NCI-H69 (cell line): ENCODE data around the gene PDPK1.
"Not testable (repeated sequence)": the region's sequence is repeated elsewhere in the genome, so short reads cannot be mapped to it uniquely, and the experiment has no call there.

Experiments used
- DNase-seq: peaks from one replicate; lab custom pipeline; 2025; lab: John Stamatoyannopoulos, UW

Gene PDPK1

GRCh38 chr16:2540912-2541311 is 3.1 kb downstream of the PDPK1 start:
- DNase-seq = not testable (repeated sequence)

GRCh38 chr16:2541409-2541808 is 3.6 kb downstream of the PDPK1 start:
- not testable (repeated sequence) for DNase-seq

DNA sequence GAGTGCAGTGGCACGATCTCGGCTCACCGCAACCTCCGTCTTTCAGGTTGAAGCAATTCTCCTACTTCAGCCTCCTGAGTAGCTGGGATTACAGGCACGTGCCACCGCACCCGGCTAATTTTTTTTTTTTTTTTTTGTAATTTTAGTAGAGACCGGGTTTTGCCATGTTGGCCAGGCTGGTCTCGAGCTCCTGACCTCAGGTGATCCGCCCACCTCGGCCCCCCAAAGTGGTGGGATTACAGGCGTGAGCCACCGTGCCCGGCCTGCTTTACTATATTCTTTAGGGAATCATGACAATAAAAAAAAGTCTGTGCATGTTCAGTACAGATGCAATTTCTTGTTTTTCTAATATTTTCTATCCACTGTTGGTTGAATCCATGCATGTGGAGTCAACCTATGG is 6.0 kb downstream of the PDPK1 start:
- DNase-seq = not testable (repeated sequence)

GRCh38 chr16:2550283-2550878 is 12.6 kb downstream of the PDPK1 start:
- DNase-seq = not testable (repeated sequence)

GRCh38 chr16:2551420-2551889 is 13.6 kb downstream of the PDPK1 start:
- DNase-seq = not testable (repeated sequence)

DNA sequence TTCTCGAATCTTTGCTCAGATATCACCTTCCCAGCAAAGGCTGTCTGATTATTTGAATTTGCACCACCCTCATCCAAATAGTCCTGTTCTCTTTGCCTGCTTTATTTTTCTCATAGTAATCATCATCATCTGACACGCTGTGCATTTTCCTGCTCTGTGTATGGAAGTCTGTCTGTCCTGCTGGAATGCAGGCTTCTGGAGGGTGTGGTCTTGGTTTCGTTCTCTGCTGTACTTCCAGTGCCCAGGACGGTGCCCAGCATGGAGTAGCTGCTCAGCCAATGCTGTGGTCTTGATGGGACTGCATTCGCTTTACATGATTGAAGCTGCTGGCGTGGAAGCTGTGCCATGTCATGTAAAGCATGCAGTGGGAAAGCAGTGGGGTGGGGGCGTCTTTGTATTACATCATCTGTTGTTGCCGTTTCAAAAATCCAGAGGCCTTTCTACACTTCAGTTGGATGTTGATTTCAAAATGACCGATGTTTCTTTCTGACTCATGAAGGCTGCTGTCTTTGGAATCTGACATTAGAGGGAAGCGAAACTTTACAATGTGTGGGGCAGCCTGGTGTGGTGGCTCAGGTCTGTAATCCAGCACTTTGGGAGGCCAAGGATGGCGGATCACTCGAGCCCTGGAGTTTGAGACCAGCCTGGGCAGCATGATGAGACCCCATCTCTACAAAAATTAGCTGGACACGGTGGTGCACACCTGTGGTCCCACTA is 17.0 kb downstream of the PDPK1 start:
- DNase-seq = not testable (repeated sequence)

- DNase-seq = not testable (repeated sequence)
Measured at GRCh38 chr16:2557150-2557549, 19.3 kb downstream of the PDPK1 start.

DNA sequence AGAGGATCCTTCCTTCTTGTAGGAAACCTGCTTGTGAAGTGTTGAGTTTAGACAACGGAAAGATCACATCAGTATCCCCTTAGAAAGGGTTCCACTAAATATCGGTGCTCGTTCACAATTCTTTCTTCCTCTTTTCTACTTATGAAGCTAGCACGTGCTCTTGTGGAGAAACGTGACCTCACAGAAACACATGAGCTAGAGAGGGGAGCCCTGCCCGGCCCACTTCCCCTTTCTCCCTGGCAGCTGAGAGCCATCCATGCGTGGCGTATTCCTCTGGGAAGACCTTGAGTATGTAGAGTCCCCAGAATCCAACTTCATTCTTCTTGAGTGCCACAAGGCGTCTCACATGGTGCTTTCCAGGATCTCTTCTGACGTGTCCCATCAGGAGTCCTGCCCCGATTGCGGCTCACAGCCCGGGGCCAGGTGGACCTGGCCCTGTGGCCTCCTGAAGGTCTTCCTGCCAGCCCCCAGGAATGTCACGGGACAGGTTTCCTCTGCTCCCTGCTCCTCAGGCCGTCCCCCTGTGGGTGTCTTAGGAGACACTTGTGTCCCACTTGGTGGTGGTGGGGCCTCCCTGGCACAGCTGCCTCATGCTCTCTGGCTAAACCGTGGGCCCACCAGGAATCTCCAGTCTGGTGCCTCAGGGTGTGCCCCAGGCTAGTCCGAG is 22.4 kb downstream of the PDPK1 start:
- DNase-seq = not testable (repeated sequence)

DNA sequence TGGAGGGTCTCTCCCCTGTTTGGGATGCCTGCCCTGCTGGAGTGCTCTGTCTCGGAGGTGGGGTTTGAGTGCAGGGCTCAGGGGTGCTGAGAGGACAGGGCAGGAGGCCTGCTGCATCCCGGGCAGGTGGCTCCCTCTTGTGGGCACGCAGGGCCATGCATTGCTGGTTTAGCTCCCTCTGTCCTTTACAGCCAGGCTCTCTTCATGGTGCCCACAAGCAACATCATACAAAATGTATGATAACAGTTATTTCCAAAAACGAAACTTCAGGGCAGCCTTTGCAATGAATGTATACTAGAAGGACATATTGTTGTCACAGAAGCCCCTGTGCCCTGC is 22.9 kb downstream of the PDPK1 start:
- not testable (repeated sequence) for DNase-seq

DNA sequence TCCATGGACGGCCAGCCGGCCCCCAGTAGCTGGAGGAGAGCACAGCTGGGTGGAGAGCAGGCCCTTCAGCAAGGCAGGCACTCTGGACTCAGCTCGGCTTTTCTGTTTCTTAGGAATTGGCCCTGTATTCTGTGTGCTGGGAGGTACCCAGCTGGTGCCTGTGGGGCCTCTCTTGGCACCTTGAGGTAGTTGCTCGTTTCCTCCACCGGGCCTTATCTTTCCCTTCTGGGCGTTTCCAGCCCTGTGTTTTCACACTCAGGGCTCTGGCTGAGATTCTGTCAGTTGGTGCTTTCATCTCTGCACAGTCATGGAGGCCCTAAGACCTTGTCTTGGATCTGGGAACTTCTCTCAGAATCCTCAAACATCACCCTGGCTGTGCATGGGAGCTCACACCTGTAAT is 29.7 kb downstream of the PDPK1 start:
- not testable (repeated sequence) for DNase-seq

GRCh38 chr16:2568573-2568972 is 30.8 kb downstream of the PDPK1 start:
- not testable (repeated sequence) for DNase-seq

- not testable (repeated sequence) for DNase-seq
Measured at GRCh38 chr16:2572704-2573103, 34.9 kb downstream of the PDPK1 start.

DNA sequence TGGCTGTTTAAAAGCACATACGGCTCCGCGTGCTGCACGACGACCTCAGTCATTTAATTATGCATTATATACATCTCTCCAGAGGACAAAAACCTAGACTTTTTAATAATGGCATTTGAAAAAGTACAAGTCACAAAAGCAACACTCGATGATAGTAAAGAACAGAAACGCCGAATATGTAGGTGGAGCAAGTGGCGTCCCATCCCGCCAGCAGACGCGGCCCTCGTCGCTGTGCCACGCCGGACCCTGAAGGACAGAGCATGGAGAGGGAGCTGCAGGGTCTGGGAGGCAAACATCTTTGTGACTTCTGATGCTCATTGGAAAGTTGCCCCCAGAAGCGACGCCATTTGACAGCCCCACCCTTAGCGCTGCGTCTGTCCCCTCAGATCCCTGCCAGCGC is 38.0 kb downstream of the PDPK1 start:
- DNase-seq = not testable (repeated sequence)

DNA sequence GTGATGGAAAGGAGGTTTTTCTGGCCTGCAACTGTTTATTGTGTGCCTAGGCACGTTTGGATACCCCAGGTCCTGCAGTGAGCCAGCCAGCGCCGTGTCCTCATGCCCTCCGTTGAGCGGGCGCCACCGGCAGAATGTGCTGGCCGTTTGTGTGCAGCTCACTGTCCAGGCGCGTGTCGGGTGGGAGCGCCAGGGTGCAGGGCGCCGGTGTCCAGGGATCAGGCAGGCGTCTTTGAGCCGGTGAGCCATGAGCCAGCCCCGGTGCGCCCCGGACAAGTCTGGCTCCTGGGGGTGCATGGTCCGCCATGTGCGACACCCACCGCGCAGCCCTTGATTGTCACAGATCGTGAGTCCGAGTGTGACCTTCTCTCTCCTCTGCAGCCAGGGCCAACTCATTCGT is 39.2 kb downstream of the PDPK1 start:
- not testable (repeated sequence) for DNase-seq

DNA sequence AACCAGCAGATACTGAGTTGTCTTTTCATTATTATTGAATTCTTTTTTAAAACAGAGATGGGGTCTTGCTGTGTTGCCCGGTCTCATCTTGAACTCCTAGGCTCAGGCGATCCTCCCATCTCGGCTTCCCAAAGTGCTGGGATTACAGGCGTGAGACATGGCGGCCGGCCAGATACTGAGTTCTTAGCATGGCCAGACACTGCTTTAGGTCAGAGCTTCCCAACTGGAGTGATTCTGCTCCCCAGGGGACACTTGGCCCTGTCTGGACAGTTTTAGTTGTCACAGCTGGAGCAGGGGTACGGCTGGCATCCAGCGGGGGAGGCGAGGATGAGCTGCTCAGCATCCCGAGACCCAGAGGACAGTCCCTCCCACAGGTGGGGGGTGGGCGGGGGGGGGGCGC is 41.1 kb downstream of the PDPK1 start:
- DNase-seq = not testable (repeated sequence)

DNA sequence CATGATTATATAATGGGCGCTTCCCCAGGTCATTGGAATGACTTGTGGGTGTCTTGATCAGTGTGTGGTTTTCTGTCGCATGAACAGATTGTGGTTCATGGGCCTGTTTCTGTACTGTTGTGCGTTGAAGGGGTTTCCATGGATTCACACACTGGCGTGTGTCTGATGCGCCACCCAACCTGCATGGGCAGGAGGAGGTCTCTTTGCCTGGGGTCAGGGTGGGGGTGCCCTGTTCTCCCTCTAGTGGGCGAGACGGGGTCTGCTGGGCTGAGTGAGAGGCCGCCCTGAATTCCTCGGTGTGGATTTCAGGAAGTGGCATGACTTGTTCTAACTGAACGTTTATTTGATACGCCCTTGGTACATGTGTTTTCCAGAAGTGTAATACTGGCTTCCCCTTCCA is 42.3 kb downstream of the PDPK1 start:
- not testable (repeated sequence) for DNase-seq

DNA sequence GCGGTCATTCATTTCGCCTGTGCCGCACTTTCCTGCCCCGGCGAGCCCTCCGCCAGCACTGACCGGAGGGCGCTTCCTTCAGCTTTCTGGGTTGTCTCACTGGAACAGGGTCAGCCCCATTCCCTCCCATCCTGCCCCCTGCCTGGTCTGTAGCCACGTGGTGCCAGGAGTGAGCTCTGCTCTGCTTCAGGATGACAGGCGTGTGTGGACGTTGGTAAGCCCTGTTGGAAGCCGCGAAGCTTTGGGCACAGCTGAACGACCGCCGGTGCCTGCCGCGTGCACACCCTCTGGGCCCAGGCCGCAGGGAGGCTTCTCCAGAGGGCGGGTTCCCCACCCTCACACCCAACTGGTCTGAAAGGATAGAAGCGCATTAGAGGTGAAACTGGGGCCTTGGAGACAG is 43.0 kb downstream of the PDPK1 start:
- DNase-seq = not testable (repeated sequence)

- DNase-seq = peak; percentile 19
Measured at GRCh38 chr16:2584729-2585650, 47.2 kb downstream of the PDPK1 start.

GRCh38 chr16:2585651-2586081 is 47.8 kb downstream of the PDPK1 start:
- DNase-seq = no peak

DNA sequence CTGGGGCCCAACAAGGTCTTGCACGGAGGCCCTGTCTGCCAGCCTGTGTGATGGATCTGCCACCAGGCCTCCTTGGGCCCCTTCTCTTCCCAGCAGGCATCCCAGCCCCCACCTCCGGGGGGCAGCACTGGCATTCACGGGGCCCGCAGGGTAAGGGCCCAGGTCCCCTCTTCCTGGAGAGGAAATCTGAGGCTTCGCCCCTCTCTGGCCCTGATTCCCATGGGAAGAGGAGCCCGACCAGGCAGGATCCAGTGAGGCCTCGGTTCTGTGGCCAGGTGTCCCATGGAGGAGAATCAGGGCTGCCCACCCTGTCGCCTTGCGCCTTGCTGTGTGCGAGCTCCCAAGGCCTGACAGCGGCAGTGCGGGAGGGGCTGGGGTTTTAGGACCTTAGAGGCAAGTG is 48.4 kb downstream of the PDPK1 start:
- DNase-seq = no peak

GRCh38 chr16:2586901-2587480 is 49.2 kb downstream of the PDPK1 start:
- no peak for DNase-seq
